Upper lobe of left lung (tissue), 6 donors: ENCODE data around the gene ATN1. TPM values are rescaled to one million over a fixed set of nuclear protein-coding genes. Genes with fewer than 3 reads are reported as not detected.

Experiments used
- ATAC-seq, 2 donors: fragments of 200-7000 bp; cut with Tn5 transposase; one replicate each; pipeline ENCODE4 v1.9.1; 2022; ENCODE audit warnings: mild to moderate bottlenecking in 2 of 2, moderate library complexity in 2 of 2; ENCODE audit not compliant: low FRiP score in 2 of 2
- DNase-seq, 2 donors: peaks; one replicate each; pipeline ENCODE4 v3.0.0-alpha.2; 2019 to 2020
- H3K27ac ChIP-seq, 4 donors: fragments of 200-600 bp; sonication (generic); one replicate each; pipeline ENCODE4 v1.5.1; 2016 to 2019
- H3K27me3 ChIP-seq, 4 donors: fragments of 200-600 bp; sonication (generic); one replicate each; pipeline ENCODE4 v1.5.1; 2017 to 2019
- H3K36me3 ChIP-seq, 4 donors: fragments of 200-600 bp; sonication (generic); one replicate each; pipeline ENCODE4 v1.5.1; 2016 to 2019
- H3K4me1 ChIP-seq, 4 donors: fragments of 200-600 bp; sonication (generic); one replicate each; pipeline ENCODE4 v1.5.1; 2018 to 2019
- H3K4me3 ChIP-seq, 4 donors: fragments of 200-600 bp; sonication (generic); one replicate each; pipeline ENCODE4 v1.5.1; 2017 to 2019; ENCODE audit warnings: mild to moderate bottlenecking in 2 of 4, moderate library complexity in 1 of 4
- H3K9me3 ChIP-seq, 4 donors: fragments of 200-600 bp; sonication (generic); one replicate each; pipeline ENCODE4 v1.5.1; 2018 to 2019
- EP300 ChIP-seq, 4 donors: sonication (generic); formaldehyde crosslinking; IDR thresholded peaks; one replicate each; pipeline ENCODE4 v1.5.1; 2017; ENCODE audit warnings: antibody characterized with exemption in 4 of 4, control low read depth in 2 of 4
- POLR2A ChIP-seq, 4 donors: fragments of 450-650 bp; IDR thresholded peaks; one replicate each; pipeline ENCODE4 v1.5.1; 2016 to 2017; ENCODE audit warnings: antibody characterized with exemption in 4 of 4, mild to moderate bottlenecking in 2 of 4
- POLR2AphosphoS5 ChIP-seq, 2 donors: sonication (generic); formaldehyde crosslinking; IDR thresholded peaks; one replicate each; pipeline ENCODE4 v1.5.1; 2017; ENCODE audit warnings: antibody characterized with exemption in 2 of 2
- WGBS, 2 donors: methylation state at CpG; one replicate each; pipeline ENCODE4 v1.1.5; 2017 to 2018; 5-methylcytosine and 5-hydroxymethylcytosine counted together
- total RNA-seq, 6 donors: library from RNA; depleted of rRNA in 4 of 6; stranded (reverse); fragments of >200 nt in 4 of 6; gene quantifications; one replicate each; pipeline versions ENCODE4 v1.1.0 to v1.2.1, GENCODE V29; 2016 to 2021
- TF ChIP-seq, protein P1 (sequence below), 6 experiments: fragments of 450-650 bp in 4 of 6; fragments of 200-600 bp in 2 of 6; sonication (generic) in 2 of 6; IDR thresholded peaks; one replicate each; pipeline ENCODE4 v1.5.1; 2016 to 2019; ENCODE audit warnings: antibody characterized with exemption in 6 of 6
- donor health status: DM: no; HTN: no; CAD: no; lungs with moderate emphysema.
- donor health status: DM: no; HTN: yes; CAD: no; lungs with severe emphysema.

ATN1 gene
- total RNA-seq, 6 donors from 2014 or later: 74.7 to 321 (median 133) TPM

DNA sequence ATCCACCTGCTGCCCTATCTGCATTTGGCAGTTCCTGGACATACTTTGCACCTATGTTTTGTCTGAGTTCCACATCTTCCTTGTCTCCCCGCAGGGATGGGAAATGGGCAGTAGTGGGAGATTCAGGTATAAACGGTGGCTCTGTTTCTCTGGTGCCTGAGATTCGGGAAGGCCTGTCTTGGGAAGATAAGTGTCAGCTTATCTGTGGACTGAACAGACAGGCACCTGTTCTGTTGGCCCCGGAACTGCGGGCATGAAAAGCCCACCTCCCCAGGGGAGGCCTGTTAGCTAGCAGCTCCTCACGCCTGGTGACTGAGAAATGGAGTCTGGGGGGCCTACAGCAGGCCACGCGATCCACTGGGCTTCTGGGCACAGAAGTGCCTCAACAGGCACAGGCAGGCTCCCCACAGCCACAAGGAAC lies 36.9 kb downstream of the ATN1 start:
- peaks cover 47 to 61% (median 59%) of the 10 kb centered on the region in 4 donors for H3K4me1 ChIP-seq
- peaks cover 8 to 47% (median 35%) of the 10 kb centered on the region in 4 donors for H3K36me3 ChIP-seq
- 53 to 90% methylated on average over 1 to 8 of the region's 8 CpGs for WGBS, 2 donors
- peak overlapping the region in 3 of 4 donors; percentile 58 to 64 (median 60) for H3K4me3 ChIP-seq
- H3K27ac ChIP-seq: peak overlapping the region; percentile 89 to 96 (median 90)
- H3K9me3 ChIP-seq: no peaks in the 10 kb centered on the region
- H3K27me3 ChIP-seq: no peaks in the 10 kb centered on the region
- ATAC-seq (no peak), DNase-seq (no peak)
- no peak for TF ChIP-seq EP300 (IDR thresholded peaks at IDR 0.05)
- no peak for TF ChIP-seq POLR2A (IDR thresholded peaks at IDR 0.05)
- no peak for TF ChIP-seq POLR2AphosphoS5 (IDR thresholded peaks at IDR 0.05)
- TF ChIP-seq, protein P1, sequence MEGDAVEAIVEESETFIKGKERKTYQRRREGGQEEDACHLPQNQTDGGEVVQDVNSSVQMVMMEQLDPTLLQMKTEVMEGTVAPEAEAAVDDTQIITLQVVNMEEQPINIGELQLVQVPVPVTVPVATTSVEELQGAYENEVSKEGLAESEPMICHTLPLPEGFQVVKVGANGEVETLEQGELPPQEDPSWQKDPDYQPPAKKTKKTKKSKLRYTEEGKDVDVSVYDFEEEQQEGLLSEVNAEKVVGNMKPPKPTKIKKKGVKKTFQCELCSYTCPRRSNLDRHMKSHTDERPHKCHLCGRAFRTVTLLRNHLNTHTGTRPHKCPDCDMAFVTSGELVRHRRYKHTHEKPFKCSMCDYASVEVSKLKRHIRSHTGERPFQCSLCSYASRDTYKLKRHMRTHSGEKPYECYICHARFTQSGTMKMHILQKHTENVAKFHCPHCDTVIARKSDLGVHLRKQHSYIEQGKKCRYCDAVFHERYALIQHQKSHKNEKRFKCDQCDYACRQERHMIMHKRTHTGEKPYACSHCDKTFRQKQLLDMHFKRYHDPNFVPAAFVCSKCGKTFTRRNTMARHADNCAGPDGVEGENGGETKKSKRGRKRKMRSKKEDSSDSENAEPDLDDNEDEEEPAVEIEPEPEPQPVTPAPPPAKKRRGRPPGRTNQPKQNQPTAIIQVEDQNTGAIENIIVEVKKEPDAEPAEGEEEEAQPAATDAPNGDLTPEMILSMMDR (IDR thresholded peaks at IDR 0.05): no peak

DNA sequence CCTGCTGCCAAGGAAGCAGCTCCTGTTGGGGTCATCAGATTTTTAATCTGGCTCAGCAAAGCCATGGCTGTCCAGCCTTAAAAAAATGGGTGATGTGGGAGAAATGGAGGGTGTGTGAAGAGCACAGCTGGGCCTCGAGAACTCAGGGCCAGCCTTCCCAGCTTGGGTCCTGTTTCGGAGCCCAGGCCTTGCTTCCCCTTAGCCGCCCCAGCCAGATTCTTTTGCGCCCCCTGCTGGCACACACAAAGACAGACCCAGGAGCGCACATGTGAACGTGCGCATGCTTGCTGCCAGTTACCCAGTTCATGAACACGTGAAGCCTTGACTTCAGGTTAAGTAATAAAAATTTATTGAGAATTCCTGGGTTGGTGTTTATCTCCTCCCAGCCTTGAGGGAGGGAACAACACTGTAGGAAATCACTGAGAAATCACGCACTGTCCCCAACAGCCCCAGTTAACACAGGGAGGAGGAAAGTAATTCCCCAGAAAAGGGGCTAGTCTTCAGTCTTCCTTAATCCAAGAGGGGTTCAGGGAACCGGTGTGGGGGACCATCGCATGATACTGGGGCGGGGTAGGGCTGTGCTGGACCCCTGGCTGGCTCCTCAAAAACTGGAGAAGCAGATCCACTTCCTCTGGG lies 37.4 kb downstream of the ATN1 start:
- no peak for TF ChIP-seq EP300 (IDR thresholded peaks at IDR 0.05)
- TF ChIP-seq POLR2A (IDR thresholded peaks at IDR 0.05): peak in 1 of 4 donors; percentile 30
- TF ChIP-seq POLR2AphosphoS5 (IDR thresholded peaks at IDR 0.05): peak; percentile 24 to 44
- TF ChIP-seq, protein P1 (IDR thresholded peaks at IDR 0.05): peak; percentile 85 to 95 (median 93)
- Histone ChIP-seq H3K27ac (peak overlapping the region; percentile 89 to 96 (median 90)), H3K36me3 (peaks cover 8 to 43% (median 35%) of the 10 kb centered on the region in 4 donors), H3K4me3 (peak overlapping the region in 2 of 4 donors; percentile 58 to 64), H3K27me3 (no peaks in the 10 kb centered on the region), H3K9me3 (no peaks in the 10 kb centered on the region), H3K4me1 (peaks cover 45 to 61% (median 57%) of the 10 kb centered on the region in 4 donors)
- 21 to 40% methylated on average over 7 to 12 of the region's 12 CpGs for WGBS, 2 donors
- ATAC-seq (peak; percentile 61 to 79), DNase-seq (peak in 1 of 2 donors; percentile 92)

DNA sequence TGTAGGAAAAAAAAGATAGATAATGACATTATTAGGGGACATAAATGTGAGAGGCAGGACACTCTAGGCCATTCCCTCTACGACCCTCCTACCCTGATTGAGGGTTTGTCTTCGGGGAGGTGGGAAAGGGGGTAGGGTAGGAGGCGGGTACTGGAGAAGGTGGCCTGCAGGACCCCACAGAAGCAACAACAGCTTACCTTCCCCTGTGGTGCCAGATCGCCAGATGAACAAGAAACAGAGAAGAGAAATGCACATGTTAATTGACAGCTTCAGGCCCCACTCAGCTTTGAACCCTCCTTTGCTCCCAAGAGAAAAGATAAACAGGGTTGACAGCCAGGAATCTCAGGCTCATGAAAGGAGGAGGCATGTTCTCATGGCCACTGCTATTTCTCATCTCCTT lies 38.0 kb downstream of the ATN1 start:
- TF ChIP-seq EP300 (IDR thresholded peaks at IDR 0.05): no peak
- TF ChIP-seq POLR2AphosphoS5 (IDR thresholded peaks at IDR 0.05): no peak
- TF ChIP-seq, protein P1 (IDR thresholded peaks at IDR 0.05): no peak
- TF ChIP-seq POLR2A (IDR thresholded peaks at IDR 0.05): no peak
- no peaks in the 10 kb centered on the region for H3K27me3 ChIP-seq
- peaks cover 39 to 55% (median 51%) of the 10 kb centered on the region in 4 donors for H3K4me1 ChIP-seq
- no peak overlapping the region for H3K4me3 ChIP-seq
- WGBS, 2 donors: 83 to 89% methylated on average over 4 of the region's 4 CpGs
- no peak for DNase-seq
- H3K27ac ChIP-seq: peak overlapping the region; percentile 10 to 96 (median 51)
- peaks cover 8 to 38% (median 35%) of the 10 kb centered on the region in 4 donors for H3K36me3 ChIP-seq
- ATAC-seq: no peak
- no peaks in the 10 kb centered on the region for H3K9me3 ChIP-seq

DNA sequence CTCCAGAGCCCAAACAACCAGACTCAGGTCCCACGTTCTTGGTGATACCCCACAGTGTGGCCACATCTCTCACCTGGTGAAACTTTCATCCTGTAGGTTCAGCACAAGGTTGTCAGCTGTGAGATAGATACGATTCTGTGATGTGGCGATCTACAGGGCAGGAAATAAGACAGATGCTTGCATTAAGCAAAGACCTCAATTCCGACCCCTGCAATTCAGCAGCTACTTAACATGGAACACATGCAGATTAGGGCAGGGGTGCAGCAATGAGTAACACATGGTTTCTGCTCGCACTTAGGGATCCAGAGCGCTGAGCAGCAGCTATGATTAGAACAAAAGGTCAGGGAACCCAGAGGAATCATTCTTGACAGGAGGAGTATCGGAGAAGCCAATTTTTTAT lies 38.6 kb downstream of the ATN1 start:
- H3K27ac ChIP-seq: no peak overlapping the region
- H3K36me3 ChIP-seq: peaks cover 8 to 38% (median 35%) of the 10 kb centered on the region in 4 donors
- TF ChIP-seq, protein P1 (IDR thresholded peaks at IDR 0.05): no peak
- TF ChIP-seq POLR2A (IDR thresholded peaks at IDR 0.05): no peak
- DNase-seq: no peak
- H3K9me3 ChIP-seq: no peaks in the 10 kb centered on the region
- 77 to 89% methylated on average over 7 of the region's 7 CpGs for WGBS, 2 donors
- H3K4me3 ChIP-seq: no peak overlapping the region
- H3K4me1 ChIP-seq: peaks cover 34 to 51% (median 47%) of the 10 kb centered on the region in 4 donors
- ATAC-seq: no peak
- no peaks in the 10 kb centered on the region for H3K27me3 ChIP-seq
